Muscle of back (tissue), 11 donors: ENCODE measurements around the gene BDH2. TPM values are rescaled to one million over a fixed set of nuclear protein-coding genes. Genes with fewer than 3 reads are reported as not detected.

Source experiments
- DNase-seq, 3 donors: peaks; one replicate each; pipeline versions ENCODE4 v3.0.0 to v3.0.0-alpha.2; 2013
- polyA plus RNA-seq, 10 donors: library from polyadenylated mRNA; unstranded; fragments of 120-200 nt; gene quantifications; one replicate each; pipeline ENCODE4 v1.2.1, GENCODE V29; 2013; ENCODE audit not compliant: insufficient read length in 10 of 10

The BDH2 gene
- polyA plus RNA-seq, 10 donors: 34.0 to 54.5 (median 39.9) TPM

DNA sequence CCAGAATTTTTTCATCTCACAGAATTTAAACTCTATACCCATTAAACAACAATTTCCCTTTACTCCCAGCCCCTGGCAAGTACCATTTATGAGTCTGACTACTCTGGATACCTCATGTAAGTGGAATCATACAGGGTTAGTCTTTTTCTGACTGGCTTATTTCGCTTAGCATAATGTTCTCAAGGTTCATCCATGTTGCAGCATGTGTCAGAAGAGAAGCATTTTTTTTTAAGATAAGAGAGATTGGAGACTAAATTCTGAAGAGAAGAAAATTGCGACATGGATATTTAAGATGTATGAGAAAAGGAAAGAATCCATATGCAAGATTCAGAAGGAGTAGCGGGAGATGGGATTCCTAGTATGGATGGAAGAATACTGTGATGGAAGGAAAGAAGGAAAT, 68.8 kb downstream of the BDH2 start:
- no peak for DNase-seq

GRCh38 chr4:103029300-103029699, 70.3 kb downstream of the BDH2 start:
- DNase-seq: no peak

Other genes starting within 250 kb of the BDH2 start
- 10 to 100 TPM; 24.1 to 31.1 (median 27.2) TPM for gene CISD2, start 230.8 kb downstream of the BDH2 start, polyA plus RNA-seq
- 1 to 10 TPM; 1.0 to 2.7 (median 2.0) TPM for gene SLC9B1, start 80.1 kb downstream of the BDH2 start, polyA plus RNA-seq
- 10 to 100 TPM in 7 of 10 donors, 1 to 10 TPM in 3; 8.6 to 14.3 (median 11.2) TPM for gene SLC9B2, start 23.1 kb downstream of the BDH2 start, polyA plus RNA-seq
- 10 to 100 TPM in 2 of 10 donors, 1 to 10 TPM in 8; 4.2 to 13.7 (median 6.5) TPM for gene CENPE, start 98.5 kb upstream of the BDH2 start, polyA plus RNA-seq